SK-N-SH (cell line): ENCODE results near the gene P2RY13. TPM values are rescaled to one million over a fixed set of nuclear protein-coding genes. Genes with fewer than 3 reads are reported as not detected.

Experiments used
- CTCF ChIA-PET: fragments of 300-600, 350-600 bp; formaldehyde crosslinking; extraction: SDS; loops from one replicate; lab custom pipeline; 2021; lab: Yijun Ruan, JAX
- POLR2A ChIA-PET: fragments of 350-600 bp; sonication (Branson Sonifier 250); formaldehyde crosslinking; extraction: SDS; loops from one replicate; lab custom pipeline; 2020; ENCODE audit warnings: antibody characterized with exemption, inconsistent platforms; lab: Yijun Ruan, JAX
- DNase-seq: peaks from one replicate; pipeline ENCODE4 v3.0.0; 2012
- H2AFZ ChIP-seq: fragments of 200-600 bp; sonication (generic); 2 replicates; pipeline ENCODE4 v1.8.1; 2016; ENCODE audit warnings: antibody characterized with exemption, mild to moderate bottlenecking, low read depth
- H3F3A ChIP-seq: fragments of 200-600 bp; sonication (generic); replicated peaks from 2 replicates; pipeline ENCODE3; 2016; ENCODE audit warnings: antibody characterized with exemption, mild to moderate bottlenecking; ENCODE audit not compliant: insufficient read depth
- H3K27ac ChIP-seq, 2 experiments: fragments of 200-500 bp in 1 of 2; fragments of 200-600 bp in 1 of 2; sonication (Bioruptor generic) in 1 of 2; sonication (generic), shearing (Covaris generic) in 1 of 2; 2 replicates each; pipeline versions ENCODE4 v1.5.1 to v1.6.1; 2014 to 2016; ENCODE audit warnings: low read depth in 2 of 2, inconsistent platforms in 1 of 2, low read length in 1 of 2, mild to moderate bottlenecking in 1 of 2, mixed read lengths in 1 of 2
- H3K27me3 ChIP-seq: fragments of 200-600 bp; sonication (generic), shearing (Covaris generic); 2 replicates; pipeline ENCODE4 v1.6.1; 2016; ENCODE audit warnings: mixed run types; ENCODE audit not compliant: insufficient read depth
- H3K36me3 ChIP-seq, 2 experiments: fragments of 200-500 bp in 1 of 2; fragments of 200-600 bp in 1 of 2; sonication (Bioruptor generic) in 1 of 2; sonication (generic) in 1 of 2; replicated peaks in 1 of 2; 2 replicates each; pipeline versions ENCODE3 to v1.5.1; 2014 to 2016; ENCODE audit warnings: low read length in 1 of 2, mild to moderate bottlenecking in 1 of 2; ENCODE audit not compliant: insufficient read depth in 2 of 2, control insufficient read depth in 1 of 2
- H3K4me1 ChIP-seq, 2 experiments: fragments of 200-500 bp in 1 of 2; fragments of 200-600 bp in 1 of 2; sonication (Bioruptor generic) in 1 of 2; sonication (generic), shearing (Covaris generic) in 1 of 2; 2 replicates each; pipeline versions ENCODE4 v1.5.1 to v1.6.1; 2014 to 2016; ENCODE audit warnings: low read depth in 1 of 2, low read length in 1 of 2, mixed run types in 1 of 2; ENCODE audit not compliant: insufficient read depth in 2 of 2, control insufficient read depth in 1 of 2
- H3K4me2 ChIP-seq: fragments of 200-600 bp; sonication (generic), shearing (Covaris generic); 2 replicates; pipeline ENCODE4 v1.6.1; 2017; ENCODE audit warnings: mixed run types
- H3K4me3 ChIP-seq, 2 experiments: fragments of 200-500 bp in 1 of 2; fragments of 200-600 bp in 1 of 2; sonication (Bioruptor generic) in 1 of 2; sonication (generic), shearing (Covaris generic) in 1 of 2; 2 replicates each; pipeline versions ENCODE4 v1.5.1 to v1.8.1; 2014 to 2016; ENCODE audit warnings: low read depth in 2 of 2, inconsistent platforms in 1 of 2, low read length in 1 of 2, mild to moderate bottlenecking in 1 of 2, mixed read lengths in 1 of 2, moderate library complexity in 1 of 2
- H3K79me2 ChIP-seq: fragments of 200-600 bp; sonication (generic); 2 replicates; pipeline ENCODE4 v1.8.1; 2017; ENCODE audit warnings: mild to moderate bottlenecking; ENCODE audit not compliant: insufficient read depth
- H3K9ac ChIP-seq: fragments of 200-600 bp; sonication (generic); 2 replicates; pipeline ENCODE4 v1.6.1; 2017; ENCODE audit warnings: mixed run types
- H3K9me2 ChIP-seq: fragments of 200-600 bp; sonication (generic); 2 replicates; pipeline ENCODE4 v1.6.1; 2017; ENCODE audit warnings: mixed run types
- H3K9me3 ChIP-seq: fragments of 200-600 bp; sonication (generic); 2 replicates; pipeline ENCODE4 v1.6.1; 2017; ENCODE audit warnings: mixed run types, mild to moderate bottlenecking, moderate library complexity
- H4K20me1 ChIP-seq: fragments of 200-600 bp; sonication (generic); 2 replicates; pipeline ENCODE4 v1.6.1; 2017; ENCODE audit warnings: mild to moderate bottlenecking, mixed run types; ENCODE audit not compliant: insufficient read depth
- ELF1 ChIP-seq: IDR thresholded peaks from 2 replicates; pipeline ENCODE4 v1.4.0; 2012
- EZH2phosphoT487 ChIP-seq: fragments of 200-600 bp; sonication (generic); IDR thresholded peaks from 2 replicates; pipeline ENCODE4 v1.6.1; 2017; ENCODE audit warnings: low read depth, mixed run types, mild to moderate bottlenecking, antibody characterized with exemption, moderate library complexity, borderline replicate concordance
- FOXM1 ChIP-seq: IDR thresholded peaks from 2 replicates; pipeline ENCODE4 v1.4.0; 2012; ENCODE audit warnings: low read depth, mild to moderate bottlenecking
- GATA2 ChIP-seq: sonication (generic); formaldehyde crosslinking; IDR thresholded peaks from 2 replicates; pipeline ENCODE4 v1.5.0; 2020; ENCODE audit warnings: mild to moderate bottlenecking, missing genetic modification reagents
- JUND ChIP-seq: IDR thresholded peaks from 2 replicates; pipeline ENCODE4 v1.4.0; 2012
- MXI1 ChIP-seq: IDR thresholded peaks from 2 replicates; pipeline ENCODE4 v1.6.1; 2012; ENCODE audit warnings: mild to moderate bottlenecking, low read depth, low read length, improper control_type of control experiment
- NRF1 ChIP-seq: IDR thresholded peaks from 2 replicates; pipeline ENCODE4 v1.6.1; 2012; ENCODE audit warnings: low read depth, mild to moderate bottlenecking, low read length
- RAD21 ChIP-seq: IDR thresholded peaks from 2 replicates; pipeline ENCODE4 v1.6.1; 2012; ENCODE audit warnings: mild to moderate bottlenecking, low read length
- RCOR1 ChIP-seq: fragments of 150-350 bp; IDR thresholded peaks from 2 replicates; pipeline ENCODE4 v1.6.1; 2017; ENCODE audit warnings: antibody characterized with exemption, low read length
- SIN3A ChIP-seq: IDR thresholded peaks from 2 replicates; pipeline ENCODE4 v1.6.1; 2012; ENCODE audit warnings: low read depth, mild to moderate bottlenecking, low read length, moderate library complexity, borderline replicate concordance
- SMC3 ChIP-seq: IDR thresholded peaks from 2 replicates; pipeline ENCODE4 v1.6.1; 2012; ENCODE audit warnings: low read depth, low read length, improper control_type of control experiment
- TCF12 ChIP-seq: IDR thresholded peaks from 2 replicates; pipeline ENCODE4 v1.4.0; 2012
- YY1 ChIP-seq: IDR thresholded peaks from 2 replicates; pipeline ENCODE4 v1.4.0; 2012; ENCODE audit warnings: low read depth, mild to moderate bottlenecking
- ZBTB33 ChIP-seq: IDR thresholded peaks from 2 replicates; pipeline ENCODE4 v1.4.0; 2012; ENCODE audit warnings: low read depth, borderline replicate concordance
- WGBS: methylation state at CpG from one replicate; pipeline ENCODE4 v1.1.6; 2017; ENCODE audit warnings: low lambda C conversion rate; 5-methylcytosine and 5-hydroxymethylcytosine counted together
- polyA plus RNA-seq, 3 experiments: library from polyadenylated mRNA; depleted of rRNA; stranded (reverse); fragments of >200 nt; gene quantifications; 2 replicates each; pipeline ENCODE4 v1.2.3, GENCODE V29; 2012

The P2RY13 gene
- polyA plus RNA-seq, 1 of the 3 experiments (the other 2 are of a cell fraction), result not detected

- CTCF ChIA-PET, result interaction anchor here (1.3 to 1.5 kb wide), 2 partner anchors 13 to 136 kb away, joined by 4 to 5 read pairs; no protein-coding TSS in a partner anchor
- no peak overlapping the region for H3K9ac ChIP-seq
- no peak for DNase-seq
- no peak overlapping the region for H2AFZ ChIP-seq
- no peak overlapping the region for H3K27ac ChIP-seq
- H4K20me1 ChIP-seq, result no peaks in the 10 kb centered on the region
- H3F3A ChIP-seq, result peaks cover 26% of the 10 kb centered on the region
- POLR2A ChIA-PET, result no interaction called here
- WGBS, result 54% methylated on average over 2 of the region's 2 CpGs
- TF ChIP-seq EZH2phosphoT487, result no peak
- TF ChIP-seq JUND, result no peak
- no peak for TF ChIP-seq YY1
- TF ChIP-seq SMC3, result no peak
- TF ChIP-seq RAD21, result no peak
- no peak for TF ChIP-seq GATA2
- TF ChIP-seq FOXM1, result no peak
- no peak for TF ChIP-seq TCF12
- no peak for TF ChIP-seq ELF1
- TF ChIP-seq ZBTB33, result no peak
- H3K4me1 ChIP-seq, result peaks cover 0 to 13% of the 10 kb centered on the region in 2 experiments; a peak in 2 of 4 replicates
- no peak overlapping the region for H3K4me3 ChIP-seq
- H3K36me3 ChIP-seq, result no peaks in the 10 kb centered on the region
- no peak overlapping the region for H3K4me2 ChIP-seq
- no peaks in the 10 kb centered on the region for H3K79me2 ChIP-seq
- no peaks in the 10 kb centered on the region for H3K9me2 ChIP-seq
- H3K27me3 ChIP-seq, result peaks cover 4% of the 10 kb centered on the region; the same call in 1 of the 2 replicates
- no peaks in the 10 kb centered on the region for H3K9me3 ChIP-seq
These were observed 25.6 kb downstream of the P2RY13 start for GRCh38 chr3:151303751-151304150.

- peaks cover 25% of the 10 kb centered on the region for H3F3A ChIP-seq
- no peaks in the 10 kb centered on the region for H3K9me2 ChIP-seq
- ChIA-PET CTCF (no interaction called here), POLR2A (no interaction called here)
- H4K20me1 ChIP-seq, result no peaks in the 10 kb centered on the region
- H3K9me3 ChIP-seq, result no peaks in the 10 kb centered on the region
- TF ChIP-seq JUND (peak; percentile 36; the same call in 1 of the 2 replicates), RCOR1 (no peak)
- no peak overlapping the region for H3K27ac ChIP-seq
- H3K4me1 ChIP-seq, result peaks cover 0 to 9% of the 10 kb centered on the region in 2 experiments; a peak in 2 of 4 replicates
- no peaks in the 10 kb centered on the region for H3K79me2 ChIP-seq
- no peak overlapping the region for H2AFZ ChIP-seq
- no peak overlapping the region for H3K9ac ChIP-seq
- no peaks in the 10 kb centered on the region for H3K36me3 ChIP-seq
- no peak overlapping the region for H3K4me3 ChIP-seq
- WGBS, result 70% methylated on average over 3 of the region's 3 CpGs
- no peak overlapping the region for H3K4me2 ChIP-seq
- peaks cover 4% of the 10 kb centered on the region; the same call in 1 of the 2 replicates for H3K27me3 ChIP-seq
- no peak for DNase-seq
These were observed 27.6 kb downstream of the P2RY13 start for GRCh38 chr3:151301787-151302186.

- H3K9ac ChIP-seq, result no peak overlapping the region
- no peak overlapping the region for H2AFZ ChIP-seq
- no peaks in the 10 kb centered on the region for H3K36me3 ChIP-seq
- no peaks in the 10 kb centered on the region for H3K9me3 ChIP-seq
- ChIA-PET POLR2A (no interaction called here), CTCF (interaction anchor here (0.8 to 1.9 kb wide), 5 partner anchors 18 to 72 kb away, joined by 3 to 4 read pairs (median 4); no protein-coding TSS in a partner anchor)
- TF ChIP-seq SIN3A (no peak), ZBTB33 (no peak), GATA2 (no peak), MXI1 (no peak), NRF1 (no peak), EZH2phosphoT487 (no peak)
- no peak for DNase-seq
- H3K9me2 ChIP-seq, result no peaks in the 10 kb centered on the region
- WGBS, result 60% methylated on average over 1 of the region's 1 CpG
- H3K4me3 ChIP-seq, result no peak overlapping the region
- no peak overlapping the region for H3K27ac ChIP-seq
- H4K20me1 ChIP-seq, result no peaks in the 10 kb centered on the region
- H3F3A ChIP-seq, result peaks cover 13% of the 10 kb centered on the region
- H3K79me2 ChIP-seq, result no peaks in the 10 kb centered on the region
- peaks cover 0 to 1% of the 10 kb centered on the region in 2 experiments; a peak in 2 of 4 replicates for H3K4me1 ChIP-seq
- no peak overlapping the region for H3K4me2 ChIP-seq
- peaks cover 4% of the 10 kb centered on the region; the same call in 1 of the 2 replicates for H3K27me3 ChIP-seq
These were observed 28.8 kb downstream of the P2RY13 start for GRCh38 chr3:151300539-151300938.
